HG03558 (cell line): Measurements from ENCODE around the gene BBS5.
A peak's percentile ranks its signal among the peaks of the same experiment; 100 is the strongest.
"Not testable (repeated sequence)": the region's sequence is repeated elsewhere in the genome, so short reads cannot be mapped to it uniquely, and the experiment has no call there.

ENCODE experiments used
- ATAC-seq: cut with Tn5 transposase; IDR thresholded peaks from one replicate; pipeline ENCODE4 v1.9.1; 2021; ENCODE audit warnings: moderate number of reproducible peaks; ENCODE audit not compliant: unreplicated experiment; ENCODE audit errors: extremely low read depth

Gene BBS5

GRCh38 chr2:169528271-169528701 is 49.0 kb downstream of the BBS5 start:
- ATAC-seq, result peak; percentile 83

- not testable (repeated sequence) for ATAC-seq
Measured at GRCh38 chr2:169539460-169539859, 60.2 kb downstream of the BBS5 start.

DNA sequence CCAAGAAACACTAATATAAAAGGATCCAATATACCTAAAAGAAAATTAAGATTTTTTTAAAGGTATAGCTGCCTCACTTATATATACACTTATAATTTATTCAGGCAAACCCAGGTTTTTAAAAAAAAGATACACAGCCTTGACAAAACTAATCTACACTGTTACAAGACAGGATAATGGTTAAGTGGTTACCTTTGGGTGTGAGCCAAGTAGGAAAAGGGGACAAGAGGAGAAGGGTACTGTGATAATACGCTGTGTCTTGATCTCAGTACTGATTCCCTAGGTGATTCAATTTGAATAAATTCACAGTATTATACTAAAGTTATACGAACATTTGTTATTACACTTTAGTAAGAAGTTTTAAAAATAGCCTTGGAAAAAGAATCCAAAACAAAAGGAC is 60.9 kb downstream of the BBS5 start:
- ATAC-seq, result no peak

DNA sequence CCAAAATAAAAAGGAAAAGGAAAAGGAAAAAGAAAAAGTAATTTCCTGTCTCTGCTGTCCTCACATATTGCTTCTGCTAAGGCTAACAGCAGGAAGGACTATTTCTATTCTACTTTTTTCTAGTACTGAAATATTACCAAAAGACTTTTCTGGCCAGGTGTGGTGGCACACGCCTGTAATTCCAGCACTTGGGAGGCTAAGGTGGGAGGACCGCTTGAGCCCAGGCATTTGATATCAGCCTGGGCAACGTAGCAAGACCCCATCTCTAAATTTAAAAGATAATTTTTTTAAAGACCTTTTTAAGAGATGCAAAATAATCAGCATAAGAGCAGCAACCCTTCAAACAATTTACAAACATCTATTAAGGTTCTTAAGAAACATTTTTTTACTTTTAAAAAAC is 63.1 kb downstream of the BBS5 start:
- no peak for ATAC-seq

DNA sequence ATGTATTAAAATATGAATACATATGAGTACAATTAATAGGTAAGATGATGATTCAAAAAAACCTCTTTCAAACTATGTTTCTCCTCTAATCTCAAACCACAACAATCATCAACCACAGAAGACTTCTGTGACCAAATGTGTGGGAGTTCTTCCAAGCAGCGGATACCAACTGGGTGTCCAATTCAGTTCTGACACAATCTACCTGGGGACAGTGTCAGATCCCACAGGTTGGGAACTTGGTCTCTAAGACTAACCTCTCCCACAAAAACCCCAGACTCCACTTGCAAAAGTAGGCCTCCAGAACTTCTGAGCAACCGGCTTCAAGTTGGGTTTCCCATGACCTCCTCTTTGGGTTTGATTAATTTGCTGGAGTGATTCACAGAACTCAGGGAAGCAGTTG is 67.5 kb downstream of the BBS5 start:
- ATAC-seq, result no peak
